GM21723 (cell line): ENCODE data around the gene DHX35.

Source experiments
- ATAC-seq: cut with Tn5 transposase; IDR thresholded peaks from one replicate; pipeline ENCODE4 v1.9.1; 2021; ENCODE audit warnings: mild to moderate bottlenecking, moderate library complexity; ENCODE audit not compliant: unreplicated experiment

Gene DHX35, protein sequence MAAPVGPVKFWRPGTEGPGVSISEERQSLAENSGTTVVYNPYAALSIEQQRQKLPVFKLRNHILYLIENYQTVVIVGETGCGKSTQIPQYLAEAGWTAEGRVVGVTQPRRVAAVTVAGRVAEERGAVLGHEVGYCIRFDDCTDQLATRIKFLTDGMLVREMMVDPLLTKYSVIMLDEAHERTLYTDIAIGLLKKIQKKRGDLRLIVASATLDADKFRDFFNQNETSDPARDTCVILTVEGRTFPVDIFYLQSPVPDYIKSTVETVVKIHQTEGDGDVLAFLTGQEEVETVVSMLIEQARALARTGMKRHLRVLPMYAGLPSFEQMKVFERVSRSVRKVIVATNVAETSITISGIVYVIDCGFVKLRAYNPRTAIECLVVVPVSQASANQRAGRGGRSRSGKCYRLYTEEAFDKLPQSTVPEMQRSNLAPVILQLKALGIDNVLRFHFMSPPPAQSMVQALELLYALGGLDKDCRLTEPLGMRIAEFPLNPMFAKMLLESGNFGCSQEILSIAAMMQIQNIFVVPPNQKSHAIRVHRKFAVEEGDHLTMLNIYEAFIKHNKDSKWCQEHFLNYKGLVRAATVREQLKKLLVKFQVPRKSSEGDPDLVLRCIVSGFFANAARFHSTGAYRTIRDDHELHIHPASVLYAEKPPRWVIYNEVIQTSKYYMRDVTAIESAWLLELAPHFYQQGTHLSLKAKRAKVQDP

DNA sequence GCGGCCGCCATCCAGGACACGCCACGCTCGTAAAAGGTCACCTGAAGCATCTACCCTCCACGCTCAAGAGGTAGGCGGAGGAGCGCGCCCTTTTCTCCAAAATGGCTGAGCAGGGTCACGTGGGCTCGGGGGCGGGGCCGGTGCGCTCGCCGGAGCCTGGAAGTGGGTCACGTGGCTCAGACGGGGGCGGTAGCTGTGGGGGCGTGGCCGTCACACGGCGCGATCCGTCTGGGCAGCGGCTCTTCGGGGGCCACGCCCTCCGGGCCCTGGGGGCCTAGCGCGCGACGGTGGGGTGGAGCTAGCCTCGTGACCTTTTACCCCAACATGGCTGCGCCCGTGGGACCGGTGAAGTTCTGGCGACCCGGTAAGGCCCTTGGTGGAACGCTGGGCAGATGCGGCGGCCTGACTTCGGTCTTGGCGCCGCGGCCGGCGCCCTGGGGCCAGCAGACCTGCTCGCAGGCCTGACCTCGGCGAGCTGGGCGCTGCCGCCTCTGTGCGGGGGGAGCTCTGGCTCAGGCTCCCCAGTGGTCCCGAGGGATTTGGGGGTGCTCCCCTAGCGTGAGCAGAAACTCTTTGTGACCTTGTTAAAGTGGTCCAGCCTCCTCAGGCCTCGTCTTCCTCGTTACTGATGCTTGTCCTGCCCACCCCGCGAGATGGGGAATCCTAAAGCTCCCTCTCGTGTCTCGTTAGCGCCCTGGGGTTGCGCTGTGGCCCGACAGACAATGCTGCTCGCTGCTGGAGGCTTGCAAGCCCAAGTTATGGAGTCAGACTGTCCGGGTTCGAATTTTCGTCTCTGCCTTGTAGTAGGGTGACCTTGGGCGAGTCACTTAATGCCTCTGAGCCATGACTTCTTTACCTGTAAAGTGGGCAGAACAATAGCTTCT, at the start of gene DHX35:
Gene DHX35, plus strand, starts transcription at position 301 of the 884 bp plus-strand sequence. Its CDS starts 24 bp downstream, at position 325.
- ATAC-seq, result peak; percentile 96

DNA sequence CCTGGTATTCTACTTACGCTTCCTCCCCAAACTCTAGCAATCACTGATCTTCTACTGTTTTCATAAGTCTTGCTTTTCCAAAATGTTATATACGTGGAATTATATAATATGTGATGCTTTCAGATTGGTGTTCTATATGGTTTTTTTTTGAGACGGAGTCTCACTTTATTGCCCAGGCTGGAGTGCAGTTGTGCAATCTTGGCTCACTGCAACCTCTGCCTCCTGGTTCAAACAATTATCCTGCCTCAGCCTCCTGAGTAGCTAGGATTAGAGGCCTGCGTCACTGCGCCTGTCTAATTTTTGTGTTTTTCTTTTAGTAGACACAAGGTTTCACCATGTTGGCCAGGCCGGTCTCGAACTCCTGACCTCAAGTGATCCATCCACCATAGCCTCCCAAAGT, 46.8 kb upstream of the DHX35 start:
- no peak for ATAC-seq

DNA sequence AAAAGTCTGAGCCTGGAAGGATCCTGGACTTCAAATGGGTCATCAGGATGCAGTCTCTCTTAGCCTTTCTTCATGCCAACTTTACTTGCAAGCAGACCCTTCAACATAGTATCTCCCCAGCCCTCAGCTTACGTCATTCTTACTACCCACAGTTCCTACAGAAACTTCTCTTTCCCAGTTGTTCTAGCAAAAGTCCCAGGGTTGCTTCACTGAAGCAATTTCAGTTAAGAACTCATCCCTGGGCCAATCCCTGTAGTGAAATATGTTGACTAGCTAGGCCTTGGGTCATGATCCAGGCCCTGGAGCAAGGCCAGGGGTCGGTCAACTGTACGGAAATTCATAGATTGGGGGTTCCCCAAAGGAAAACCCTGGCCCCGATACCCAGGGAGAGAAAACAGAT, 44.5 kb upstream of the DHX35 start:
- no peak for ATAC-seq

DNA sequence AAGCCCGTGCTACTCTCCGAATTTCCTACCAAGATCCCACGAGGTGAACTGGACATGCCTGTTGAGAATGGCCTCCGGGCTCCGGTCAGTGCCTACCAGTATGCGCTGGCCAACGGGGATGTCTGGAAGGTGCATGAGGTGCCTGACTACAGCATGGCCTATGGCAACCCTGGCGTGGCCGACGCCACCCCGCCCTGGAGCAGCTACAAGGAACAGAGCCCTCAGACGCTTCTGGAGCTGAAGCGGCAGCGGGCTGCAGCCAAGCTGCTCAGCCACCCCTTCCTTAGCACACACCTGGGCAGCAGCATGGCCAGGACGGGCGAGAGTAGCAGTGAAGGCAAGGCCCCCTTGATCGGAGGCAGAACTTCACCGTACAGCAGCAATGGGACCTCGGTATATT, 44.0 kb upstream of the DHX35 start:
- ATAC-seq, result no peak

DNA sequence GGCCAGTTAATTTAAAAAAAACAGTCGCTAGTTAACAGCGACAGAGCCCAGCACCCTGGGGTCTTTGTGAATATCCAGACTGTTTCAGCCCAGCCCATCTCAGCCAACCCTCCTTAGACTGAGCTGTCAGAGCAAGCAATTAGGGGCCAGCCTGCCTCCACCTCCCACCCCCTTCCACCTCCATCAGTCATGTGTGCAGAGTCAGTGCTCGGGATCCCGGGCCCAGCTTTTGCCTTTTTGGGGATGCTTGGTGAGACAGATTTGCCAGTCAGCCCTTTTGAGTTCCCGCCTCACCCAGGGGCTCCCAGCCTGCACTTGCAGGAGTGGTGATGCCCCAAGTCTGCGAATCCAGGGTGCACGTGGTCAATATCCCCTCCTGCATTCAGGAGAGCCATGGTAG, 42.5 kb upstream of the DHX35 start:
- no peak for ATAC-seq

DNA sequence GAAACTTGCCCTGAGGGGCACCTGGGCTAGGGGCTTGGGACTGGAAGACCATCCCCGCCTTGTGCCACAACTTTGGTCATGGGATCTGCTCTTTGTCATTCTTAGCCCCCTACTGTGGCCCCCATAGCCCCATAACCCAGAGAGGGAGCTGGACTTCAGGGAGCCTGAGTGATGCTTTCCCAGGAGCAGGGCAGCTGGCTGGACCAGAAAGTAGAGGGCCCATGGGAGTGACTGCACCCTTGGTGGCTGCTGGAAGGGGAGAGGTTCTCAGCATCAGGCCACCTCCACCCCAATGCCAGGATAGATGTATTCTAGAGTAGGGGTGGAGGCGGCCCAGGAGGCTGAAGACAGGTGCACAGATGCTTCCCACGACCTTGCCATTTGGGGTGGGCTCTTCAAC, 41.7 kb upstream of the DHX35 start:
- no peak for ATAC-seq

DNA sequence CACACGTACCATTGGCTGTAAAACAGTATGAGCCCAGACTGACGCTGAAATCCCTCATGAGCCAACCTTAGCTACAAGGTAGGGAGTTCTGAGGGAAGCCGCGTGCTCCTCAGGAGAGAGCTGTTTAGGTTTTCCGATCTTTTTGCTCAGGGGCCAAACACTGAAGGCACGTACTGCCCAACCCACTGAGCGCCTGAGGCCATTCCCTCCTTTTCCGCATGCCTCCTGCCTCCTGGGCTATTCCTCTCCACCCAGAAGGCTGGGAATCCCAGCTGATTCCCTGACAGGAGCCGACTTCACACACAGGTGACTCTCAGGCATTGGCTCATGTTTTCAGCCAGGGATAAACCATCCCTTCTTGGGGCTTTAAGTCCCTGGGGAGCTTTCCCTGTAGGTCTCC, 41.3 kb upstream of the DHX35 start:
- no peak for ATAC-seq

DNA sequence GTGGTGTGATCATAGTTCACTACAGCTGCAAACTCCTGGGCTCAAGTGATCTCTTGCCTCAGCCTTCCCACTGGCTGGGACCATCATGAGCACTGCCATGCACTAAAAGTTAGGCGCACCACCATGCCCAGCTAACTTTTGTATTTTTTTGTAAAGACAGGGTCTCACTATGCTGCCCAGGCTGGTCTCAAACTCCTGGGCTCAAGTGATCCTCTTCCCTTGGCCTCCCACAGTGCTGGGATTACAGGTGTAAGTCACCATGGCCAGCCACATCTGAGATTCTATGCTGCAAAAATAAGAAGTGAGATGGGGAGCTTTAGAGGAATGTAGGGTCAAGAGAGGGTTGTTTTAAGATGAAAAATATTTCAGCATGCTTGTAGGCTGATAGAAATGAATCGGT, 37.4 kb upstream of the DHX35 start:
- no peak for ATAC-seq

DNA sequence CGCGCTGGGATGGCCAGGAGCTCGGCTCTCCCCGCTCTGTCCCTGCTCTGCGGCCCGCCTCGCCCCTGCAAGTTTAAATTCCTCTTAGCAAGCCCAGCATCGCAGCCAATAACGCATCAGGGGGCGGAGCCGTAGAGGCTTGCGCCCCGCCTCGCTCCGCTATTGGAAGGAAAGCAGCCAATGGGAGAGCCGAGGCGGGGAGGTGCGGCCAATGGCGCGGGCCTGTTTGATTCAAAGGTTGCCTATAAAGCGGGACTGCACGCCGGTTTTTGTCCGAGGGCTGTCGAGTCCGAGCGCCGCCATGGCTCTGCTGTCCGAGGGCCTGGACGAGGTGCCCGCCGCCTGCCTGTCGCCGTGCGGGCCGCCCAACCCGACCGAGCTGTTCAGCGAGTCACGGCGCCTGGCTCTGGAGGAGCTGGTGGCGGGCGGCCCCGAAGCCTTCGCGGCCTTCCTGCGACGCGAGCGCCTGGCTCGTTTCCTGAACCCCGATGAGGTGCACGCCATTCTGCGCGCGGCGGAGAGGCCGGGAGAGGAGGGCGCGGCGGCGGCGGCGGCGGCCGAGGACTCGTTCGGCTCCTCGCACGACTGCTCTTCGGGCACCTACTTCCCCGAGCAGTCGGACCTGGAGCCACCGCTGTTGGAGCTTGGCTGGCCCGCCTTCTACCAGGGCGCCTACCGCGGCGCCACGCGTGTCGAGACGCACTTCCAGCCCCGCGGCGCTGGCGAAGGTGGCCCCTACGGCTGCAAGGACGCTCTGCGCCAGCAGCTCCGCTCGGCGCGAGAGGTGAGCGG, 35.8 kb upstream of the DHX35 start, which contains the start of gene FAM83D:
Gene FAM83D, plus strand, starts transcription at position 276 of the 792 bp plus-strand sequence. Its CDS starts 26 bp downstream, at position 302.
- peak; percentile 86 for ATAC-seq

DNA sequence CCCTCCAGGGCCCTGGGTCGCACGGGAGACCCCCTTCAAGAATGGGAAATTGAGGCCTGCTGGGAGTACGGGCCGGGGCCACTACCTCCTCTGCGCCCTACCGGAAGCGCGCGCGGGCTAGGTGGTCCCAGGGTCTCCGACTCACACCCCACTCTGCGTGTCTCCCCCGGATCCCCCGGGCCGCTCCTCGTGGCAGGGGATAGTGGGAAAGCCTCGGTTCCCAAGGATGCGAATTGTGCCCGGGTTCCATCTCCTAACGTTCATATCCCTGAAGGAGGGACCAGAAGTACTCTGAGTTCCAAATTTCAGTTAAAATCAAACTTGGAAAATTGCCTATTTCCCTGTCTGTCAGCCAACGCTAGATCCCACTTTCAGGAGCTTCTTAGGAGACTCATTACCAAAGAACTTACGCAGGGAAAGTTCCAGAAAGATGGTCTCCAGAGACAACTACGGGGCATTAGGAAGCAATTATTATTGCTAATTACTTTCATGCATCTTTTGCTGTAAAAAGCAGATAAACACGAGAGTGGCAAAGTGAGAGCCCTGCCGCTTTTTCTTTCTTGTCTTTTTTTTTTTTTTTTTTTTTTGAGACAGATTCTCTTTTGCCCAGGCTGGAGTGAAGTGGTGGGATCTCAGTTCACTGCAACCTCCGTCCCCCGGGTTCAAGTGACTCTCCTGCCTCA, 35.1 kb upstream of the DHX35 start:
- ATAC-seq, result peak; percentile 18

DNA sequence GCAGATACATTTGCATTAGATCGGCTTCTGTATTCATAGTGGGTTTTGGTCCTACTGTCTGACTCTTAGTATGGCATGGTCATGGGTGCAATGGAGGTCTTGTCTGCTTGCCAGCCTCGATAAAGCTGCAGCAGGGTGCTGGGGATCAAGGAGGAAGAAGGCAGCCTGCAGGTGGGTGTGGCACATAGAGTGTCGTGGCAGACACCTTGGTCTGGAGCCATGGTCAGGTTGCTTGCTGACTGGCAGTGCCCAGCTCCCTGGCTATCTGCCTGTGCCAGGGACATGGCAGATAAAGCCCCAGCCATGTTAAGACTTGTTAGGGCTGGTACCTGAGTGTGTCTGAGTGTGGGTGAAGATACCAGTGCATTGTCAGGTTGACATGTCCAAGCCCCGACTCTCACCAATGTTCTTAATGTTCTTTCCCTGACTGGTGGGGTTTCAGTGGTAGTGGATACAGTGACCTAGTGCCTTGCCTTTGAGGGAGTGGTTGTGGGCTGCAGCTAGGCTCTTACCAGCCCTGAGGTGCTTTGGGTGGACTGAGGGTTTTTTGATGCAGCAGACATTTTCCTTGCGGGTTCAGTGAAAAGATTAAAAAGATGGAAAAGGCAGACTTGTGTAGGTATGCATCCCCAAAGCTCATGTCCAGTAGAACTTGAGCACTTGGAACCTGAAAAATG, 34.1 kb upstream of the DHX35 start:
- no peak for ATAC-seq

DNA sequence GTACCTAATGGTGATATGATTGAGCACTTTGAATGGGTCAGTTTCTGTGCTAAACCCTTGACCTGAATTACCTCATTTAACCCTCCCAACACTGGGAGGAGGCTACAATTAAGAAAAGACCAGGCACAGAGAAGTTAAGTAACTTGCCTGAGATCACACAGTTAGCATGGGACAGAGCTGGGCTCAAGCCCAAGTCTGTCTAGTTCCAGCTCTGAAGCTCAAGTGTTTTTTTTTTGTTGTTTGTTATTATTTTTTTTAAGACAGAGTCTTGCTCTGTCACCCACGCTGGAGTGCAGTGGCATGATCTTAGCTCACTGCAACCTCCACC, 31.9 kb upstream of the DHX35 start:
- no peak for ATAC-seq

DNA sequence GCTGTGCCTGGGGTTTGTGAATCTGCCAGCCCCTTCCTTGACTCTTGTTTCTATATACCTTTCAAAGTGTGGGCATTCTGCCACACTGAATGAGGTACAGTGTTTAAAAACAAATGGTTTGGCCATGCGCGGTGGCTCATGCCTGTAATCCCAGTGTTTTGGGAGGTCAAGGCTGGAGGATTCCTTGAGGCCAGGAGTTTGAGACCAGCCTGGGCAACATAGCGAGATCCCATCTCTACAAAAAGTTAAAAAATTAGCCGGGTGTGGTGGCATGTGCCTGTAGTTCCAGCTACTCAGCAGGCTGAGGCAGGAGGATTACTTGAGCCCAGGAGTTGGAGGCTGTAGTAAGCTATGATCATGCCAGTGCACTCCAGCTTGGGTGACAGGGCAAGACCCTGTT, 30.2 kb upstream of the DHX35 start:
- no peak for ATAC-seq

DNA sequence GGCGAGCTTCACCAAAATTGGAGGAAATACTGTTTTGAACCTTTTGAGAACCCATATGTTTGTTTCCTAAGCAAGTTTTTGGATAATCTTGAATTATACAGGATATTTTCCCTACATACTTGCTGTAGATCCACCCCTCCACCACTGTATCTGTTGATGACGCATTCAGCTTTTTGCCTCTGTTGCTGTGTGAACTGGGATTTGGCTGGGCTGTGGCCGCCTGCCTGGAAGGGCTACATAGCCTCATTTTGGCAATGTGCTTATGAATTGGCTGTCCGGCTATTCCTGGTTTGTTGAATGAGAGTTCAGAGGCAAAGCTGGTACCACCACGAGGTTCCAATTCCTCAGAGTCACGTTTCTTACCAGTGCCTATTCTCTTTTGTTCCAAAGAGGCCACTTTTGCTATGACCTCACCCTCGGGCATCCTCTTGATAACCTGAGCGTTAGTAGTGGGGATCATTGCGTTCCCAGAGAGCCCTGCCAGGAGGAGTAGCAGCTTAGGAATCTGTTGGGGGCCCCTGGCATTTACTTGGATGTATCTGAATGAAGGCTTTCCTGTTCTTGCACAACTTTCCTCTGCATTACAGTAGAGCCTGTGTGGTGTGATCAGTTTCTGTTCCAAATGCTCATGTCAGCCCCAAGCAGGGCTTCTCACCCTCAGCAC, 29.6 kb upstream of the DHX35 start:
- no peak for ATAC-seq

DNA sequence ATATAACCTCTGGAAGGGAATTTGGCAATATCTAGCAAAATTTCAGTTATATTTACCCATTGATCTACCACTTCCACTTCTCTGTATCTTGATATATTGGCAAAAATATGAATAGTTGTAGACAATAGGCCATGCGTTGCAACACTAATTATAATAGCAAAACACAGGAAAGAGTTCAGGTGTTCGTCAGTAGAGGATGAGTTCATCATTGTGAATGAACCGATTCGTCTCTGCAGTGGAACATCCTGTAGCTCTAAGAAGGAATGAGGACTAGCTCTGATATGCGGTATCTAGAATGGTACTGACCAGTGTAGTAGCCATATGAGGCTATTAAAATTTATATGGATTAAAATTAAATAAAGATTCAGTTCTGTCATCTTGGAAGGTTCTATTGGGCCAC, 27.6 kb upstream of the DHX35 start:
- no peak for ATAC-seq

DNA sequence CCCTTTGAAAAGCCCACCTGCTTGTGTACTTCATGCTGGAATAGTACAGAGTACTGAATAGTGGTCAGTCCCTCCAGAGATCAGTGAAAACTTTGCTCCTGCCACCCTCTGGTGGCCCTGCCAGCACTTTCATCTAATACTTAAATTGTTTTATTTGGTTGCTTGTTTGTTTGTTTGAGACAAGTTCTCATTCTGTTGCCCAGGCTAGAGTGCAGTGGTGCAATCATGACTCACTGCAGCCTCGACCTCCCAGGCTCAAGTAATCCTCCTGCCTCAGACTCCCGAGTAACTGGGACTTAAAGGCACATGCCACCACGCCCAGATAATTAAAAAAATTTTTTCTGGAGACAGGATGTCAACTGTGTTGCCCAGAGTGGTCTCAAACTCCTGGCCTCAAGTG, 26.9 kb upstream of the DHX35 start:
- no peak for ATAC-seq

DNA sequence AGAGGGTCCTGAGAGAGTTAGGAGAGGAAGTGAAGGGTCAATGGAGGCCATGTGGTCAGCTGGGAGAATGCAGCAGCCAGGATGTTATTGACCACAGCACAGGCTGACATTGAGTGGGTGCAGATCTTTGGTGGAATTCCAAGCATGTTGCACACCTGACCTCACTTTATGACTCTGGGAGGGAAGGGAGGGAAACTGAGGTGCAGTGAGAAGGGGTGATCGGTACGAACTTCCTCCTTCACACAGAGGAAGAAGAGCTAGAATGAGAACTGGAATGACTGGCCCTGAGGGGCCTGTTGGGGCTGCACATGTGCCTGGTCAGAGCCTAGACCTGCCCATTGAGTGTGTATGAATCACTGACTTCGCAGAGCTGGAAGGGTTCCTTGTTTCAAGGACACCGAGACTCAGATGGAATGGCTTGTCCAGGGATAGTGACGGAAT, 26.2 kb upstream of the DHX35 start:
- ATAC-seq, result no peak

DNA sequence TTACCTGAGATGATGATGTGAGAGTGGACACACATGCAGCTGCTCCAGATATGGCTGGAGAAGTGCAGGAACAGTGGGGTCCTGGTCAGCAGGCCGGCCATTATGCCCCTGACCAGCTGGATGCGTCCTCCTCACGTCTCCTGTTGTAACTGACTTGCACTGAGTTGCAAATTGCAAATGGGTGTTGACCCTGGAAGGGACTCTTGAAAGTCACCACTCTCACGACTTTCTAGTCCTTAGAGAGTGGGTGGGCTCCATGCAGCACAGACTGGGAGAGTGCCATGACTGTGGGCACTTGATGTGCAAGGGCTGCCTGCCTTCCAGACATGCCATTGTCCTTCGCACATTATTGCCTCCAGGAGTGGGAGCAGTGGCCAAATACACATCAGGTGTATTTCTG, 25.1 kb upstream of the DHX35 start:
- no peak for ATAC-seq

DNA sequence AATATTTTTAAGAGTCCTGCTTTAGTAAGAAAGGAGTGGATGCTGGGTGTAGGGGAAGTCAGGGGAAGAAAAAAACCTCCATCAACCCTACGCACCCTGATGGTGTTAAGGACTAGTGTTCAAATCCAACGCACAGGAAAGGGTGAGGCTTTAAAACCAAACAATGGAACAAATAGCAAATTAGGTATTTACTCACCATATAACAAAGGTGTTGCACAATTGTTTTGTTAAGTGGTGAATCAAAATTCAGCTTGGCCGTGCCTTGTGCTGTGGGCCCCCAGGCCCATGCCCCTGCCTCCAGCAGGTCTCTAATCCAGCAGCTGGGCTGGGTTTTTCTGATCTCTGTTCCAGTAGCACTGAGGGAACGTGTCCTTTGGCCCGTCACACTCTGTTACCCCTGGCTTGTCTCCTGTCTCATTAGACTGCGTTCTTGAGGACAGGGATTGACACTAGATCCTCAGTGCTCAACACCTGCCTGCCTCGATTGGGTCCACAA, 24.1 kb upstream of the DHX35 start:
- ATAC-seq, result no peak
